DMS79 (cell line): ENCODE measurements around the gene GCK.
"Not testable (repeated sequence)": the region's sequence is repeated elsewhere in the genome, so short reads cannot be mapped to it uniquely, and the experiment has no call there.

Experiments
- DNase-seq: peaks from one replicate; lab custom pipeline; 2025; lab: John Stamatoyannopoulos, UW

The GCK gene

GRCh38 chr7:44177570-44178131, 11.6 kb downstream of the GCK start:
- no peak for DNase-seq

DNA sequence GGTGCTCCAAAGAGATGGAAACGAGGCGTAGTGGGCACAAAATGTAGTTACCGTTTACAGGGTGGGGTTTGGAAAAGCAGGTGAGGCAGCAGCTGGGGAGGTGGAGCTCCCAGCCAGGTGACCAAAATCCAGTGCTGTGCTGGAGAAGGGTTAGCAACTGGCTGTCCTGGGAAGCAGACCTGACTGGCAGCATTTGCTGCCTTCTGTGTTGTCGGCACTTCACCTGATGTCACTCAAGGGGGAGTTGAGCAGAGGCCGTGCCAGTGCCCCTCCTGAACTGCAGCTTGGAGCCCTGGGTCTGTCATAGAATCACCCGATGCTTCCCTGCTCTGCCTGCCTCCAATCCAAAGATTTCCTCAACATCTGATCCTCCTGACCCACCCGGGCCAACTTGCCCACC, 12.8 kb downstream of the GCK start:
- DNase-seq = no peak

GRCh38 chr7:44175730-44176129, 13.5 kb downstream of the GCK start:
- DNase-seq = no peak

DNA sequence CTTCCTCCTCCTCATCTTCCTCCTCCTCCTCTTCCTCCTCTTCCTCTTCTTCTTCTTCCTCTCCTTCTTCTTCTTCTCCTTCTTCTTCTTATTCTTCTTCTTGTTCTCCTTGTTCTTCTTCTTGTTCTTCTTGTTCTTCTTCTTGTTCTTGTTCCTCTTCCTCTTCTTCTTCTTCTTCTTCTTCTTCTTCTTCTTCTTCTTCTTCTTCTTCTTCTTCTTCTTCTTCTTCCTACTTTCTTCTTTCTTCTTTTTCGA, 14.6 kb downstream of the GCK start:
- DNase-seq = not testable (repeated sequence)

GRCh38 chr7:44173911-44174693, 15.1 kb downstream of the GCK start:
- no peak for DNase-seq

DNA sequence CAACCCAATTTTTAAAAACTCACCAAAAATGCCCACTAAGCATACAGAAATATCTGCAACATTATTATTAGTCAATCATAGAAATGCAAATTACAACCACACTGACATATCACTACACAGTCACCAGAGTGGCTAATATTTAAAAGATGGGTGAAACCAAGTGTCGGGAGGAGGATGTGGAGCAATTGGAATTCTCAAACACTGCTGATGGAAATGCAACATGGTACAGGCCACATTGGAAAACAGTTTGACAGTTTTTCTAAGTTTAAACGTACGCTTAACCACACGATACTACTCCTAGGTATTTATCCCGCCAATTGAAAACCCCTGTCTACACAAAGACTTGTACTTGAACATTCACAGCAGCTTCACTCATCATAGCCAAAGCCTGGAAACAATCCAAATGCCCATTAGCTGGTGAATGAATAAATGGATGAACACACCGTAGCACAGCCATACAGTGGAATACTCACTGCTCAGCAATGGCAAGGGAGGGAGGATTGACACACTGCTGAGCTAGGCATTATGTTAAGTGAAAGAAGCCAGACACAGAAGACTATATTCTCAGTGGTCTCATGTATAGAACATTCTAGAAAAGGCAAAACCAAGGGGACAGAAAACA, 16.3 kb downstream of the GCK start:
- peak; percentile 99 for DNase-seq

DNA sequence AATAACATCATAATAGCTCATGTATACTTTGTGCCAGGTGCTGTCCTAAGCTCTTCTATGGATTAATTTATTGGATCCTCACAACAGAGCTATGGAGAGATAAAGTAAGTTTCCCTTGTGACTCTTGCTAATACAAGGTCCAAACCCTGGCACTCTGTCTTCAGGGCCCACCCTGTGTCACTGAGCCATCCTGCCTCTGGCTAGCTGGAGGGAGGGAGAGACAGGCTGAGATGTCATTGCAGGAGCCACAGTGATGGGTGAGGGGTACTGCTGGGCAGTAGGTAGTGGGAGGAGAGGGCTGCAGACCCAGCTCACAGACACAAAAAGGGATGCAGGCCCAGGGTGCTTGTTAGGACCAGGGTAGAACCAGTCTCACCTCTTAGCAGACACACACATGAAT, 16.9 kb downstream of the GCK start:
- DNase-seq = no peak

- DNase-seq = not testable (repeated sequence)
These were observed 17.3 kb downstream of the GCK start for GRCh38 chr7:44171901-44172300.

DNA sequence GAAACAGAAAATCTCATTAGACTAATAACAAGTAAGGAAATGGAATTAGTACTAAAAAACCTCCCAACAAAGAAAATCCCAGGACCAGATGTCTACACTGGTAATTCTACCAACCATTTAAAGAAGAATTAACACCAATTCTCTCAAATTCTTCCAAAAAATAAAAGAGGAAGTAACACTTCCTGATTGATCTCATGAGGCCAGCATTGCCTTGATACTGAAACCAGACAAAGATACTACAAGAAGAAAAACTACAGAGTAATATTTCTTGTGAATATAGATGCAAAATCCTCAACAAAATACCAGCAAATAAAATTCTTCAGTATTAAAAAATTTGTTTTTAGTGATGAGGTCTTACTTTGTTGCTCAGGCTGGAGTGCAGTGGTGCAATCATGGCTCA, 21.3 kb downstream of the GCK start:
- no peak for DNase-seq

GRCh38 chr7:44163591-44163990, 25.6 kb downstream of the GCK start:
- peak; percentile 62 for DNase-seq

- DNase-seq = no peak
These were observed 26.3 kb downstream of the GCK start for GRCh38 chr7:44162785-44163395.

DNA sequence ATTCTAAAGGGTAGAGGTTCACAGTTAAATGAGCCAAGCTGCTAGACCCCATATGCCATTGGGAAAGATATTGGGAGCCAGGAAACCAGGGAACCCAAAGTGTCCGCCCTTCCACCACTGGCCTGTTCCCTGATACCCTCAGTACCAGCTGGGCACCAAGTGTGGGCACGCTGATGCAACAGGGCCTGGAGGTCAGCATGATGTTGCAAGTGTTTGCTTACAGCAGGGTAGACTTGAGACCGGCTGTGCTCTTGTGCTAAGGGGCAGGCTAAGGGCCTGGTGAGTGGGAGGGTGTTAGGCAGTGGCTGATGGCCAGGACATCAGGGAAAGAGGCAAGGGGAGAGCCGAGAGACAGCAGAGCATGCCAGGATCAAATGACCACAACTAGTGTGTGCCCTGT, 27.1 kb downstream of the GCK start:
- DNase-seq = no peak

- DNase-seq = no peak
These were observed 27.9 kb downstream of the GCK start for GRCh38 chr7:44161371-44161770.

GRCh38 chr7:44159824-44160630, 29.2 kb downstream of the GCK start:
- DNase-seq = no peak

- DNase-seq = no peak
These were observed 30.2 kb downstream of the GCK start for GRCh38 chr7:44158873-44159631.

DNA sequence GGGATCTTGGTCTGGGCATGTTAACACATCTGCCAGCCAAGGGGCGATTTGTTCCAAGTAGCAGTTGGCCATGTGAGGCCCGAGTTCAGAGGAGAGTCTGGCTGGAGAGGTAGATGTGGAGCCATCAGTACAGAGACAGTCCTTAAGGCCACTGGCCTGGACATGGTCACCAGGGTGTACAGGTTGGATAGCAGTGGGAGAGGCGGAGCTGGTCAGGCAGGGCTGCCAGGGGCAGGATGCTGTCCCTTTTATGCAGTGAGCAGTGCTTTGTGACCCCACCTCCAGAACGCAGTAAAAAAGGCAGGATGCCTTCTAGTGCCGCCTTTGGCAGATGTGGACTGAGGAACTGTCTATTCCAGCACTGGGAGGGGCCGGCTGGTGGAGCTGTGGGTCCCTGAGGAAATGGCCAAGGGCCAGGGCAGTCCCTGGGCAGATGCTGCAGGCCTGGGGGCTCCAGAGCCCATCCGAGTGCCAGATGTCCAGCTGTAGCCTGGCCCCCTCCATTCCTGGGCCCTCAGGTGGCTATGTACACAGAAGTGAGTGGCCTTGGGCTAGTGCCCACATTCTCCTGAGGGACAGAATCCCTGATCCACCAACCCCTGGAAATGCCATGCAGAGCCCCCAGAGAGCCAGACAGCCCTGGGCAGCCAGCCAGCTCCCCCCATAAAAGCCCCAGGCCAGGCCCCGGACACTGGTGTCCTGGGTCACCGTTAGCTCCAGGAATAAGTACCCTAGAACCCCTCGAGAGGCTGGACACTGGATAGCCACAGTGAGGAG, 31.0 kb downstream of the GCK start:
- no peak for DNase-seq

DNA sequence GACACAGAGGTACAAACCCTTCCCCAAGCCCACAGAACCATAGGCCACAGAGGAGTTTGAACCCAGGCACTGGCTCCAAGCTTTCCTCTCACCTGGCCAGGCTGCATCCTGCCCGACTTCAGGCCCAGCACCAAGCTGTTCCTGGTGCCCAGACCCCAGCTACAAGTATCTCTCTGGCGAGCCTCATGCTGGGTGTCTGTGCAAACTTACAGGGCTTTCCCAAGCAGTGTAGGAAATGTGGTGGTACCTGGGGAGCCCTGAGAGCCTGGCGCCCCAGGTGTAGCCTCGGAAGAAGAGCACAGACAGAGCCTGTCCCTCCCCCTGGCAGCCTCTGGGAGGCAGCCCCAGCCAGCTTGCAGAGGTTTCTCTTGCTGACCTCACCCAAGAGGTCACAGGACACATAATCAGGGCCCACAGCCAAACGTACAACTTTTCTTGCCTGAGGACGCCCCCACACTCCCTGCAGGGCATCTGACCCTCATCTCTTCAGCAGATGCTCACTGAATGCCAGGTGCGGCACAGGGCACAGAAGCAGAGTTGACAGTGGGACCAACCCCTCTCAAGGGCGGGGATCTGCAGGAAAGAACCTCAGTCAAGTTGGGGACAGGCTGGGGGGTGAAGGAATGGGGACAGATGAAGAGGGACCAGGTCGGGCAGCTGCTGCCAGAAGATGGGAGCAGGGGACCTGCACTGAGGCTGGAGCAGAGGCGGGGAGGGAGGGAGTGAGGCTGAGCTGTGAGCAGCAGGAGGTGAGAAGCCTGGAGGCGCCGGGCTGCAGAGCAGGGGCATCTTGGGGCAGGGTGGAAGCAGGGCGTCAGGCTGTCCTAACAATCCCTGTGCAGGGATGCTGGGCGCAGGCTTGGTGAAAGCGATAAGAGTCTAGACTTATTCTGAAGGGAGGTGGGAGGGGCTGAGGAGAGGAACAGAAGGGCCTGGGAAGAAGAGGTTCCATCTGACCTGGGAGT, 31.8 kb downstream of the GCK start:
- DNase-seq = no peak

DNA sequence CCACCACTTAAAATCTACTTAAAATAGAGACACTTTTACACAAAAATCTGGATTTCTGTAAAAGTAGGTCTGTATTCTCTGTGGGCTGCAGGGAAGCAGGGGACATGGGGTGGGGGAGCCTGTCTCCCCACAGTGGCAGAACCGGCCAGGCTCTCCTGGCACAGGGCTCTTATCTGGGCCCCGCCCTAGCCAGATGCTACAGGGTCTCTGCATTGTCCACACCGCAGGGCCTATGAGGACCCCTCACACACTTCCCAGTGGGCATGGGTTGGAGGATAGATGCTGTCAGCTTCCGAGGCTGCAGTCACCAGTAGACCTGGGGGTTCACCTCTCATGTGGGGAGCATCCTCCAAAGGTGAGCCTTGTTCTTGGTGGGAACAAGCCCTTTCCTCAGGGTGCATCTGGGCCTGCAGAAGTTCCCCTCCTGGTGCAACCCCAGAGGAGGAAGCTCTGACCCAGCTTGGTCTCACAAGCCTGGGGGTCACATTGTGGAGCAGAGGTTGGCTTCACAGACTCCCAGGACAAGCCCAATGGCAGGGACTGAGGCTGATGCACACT, 32.7 kb downstream of the GCK start:
- DNase-seq = no peak
